LoVo (cell line): ENCODE measurements around the gene LPIN2.
"Not testable (repeated sequence)": the region's sequence is repeated elsewhere in the genome, so short reads cannot be mapped to it uniquely, and the experiment has no call there.

Experiments
- DNase-seq: peaks from one replicate; pipeline ENCODE4 v3.0.0-alpha.2; 2016; ENCODE audit warnings: low spot score

Gene LPIN2

DNA sequence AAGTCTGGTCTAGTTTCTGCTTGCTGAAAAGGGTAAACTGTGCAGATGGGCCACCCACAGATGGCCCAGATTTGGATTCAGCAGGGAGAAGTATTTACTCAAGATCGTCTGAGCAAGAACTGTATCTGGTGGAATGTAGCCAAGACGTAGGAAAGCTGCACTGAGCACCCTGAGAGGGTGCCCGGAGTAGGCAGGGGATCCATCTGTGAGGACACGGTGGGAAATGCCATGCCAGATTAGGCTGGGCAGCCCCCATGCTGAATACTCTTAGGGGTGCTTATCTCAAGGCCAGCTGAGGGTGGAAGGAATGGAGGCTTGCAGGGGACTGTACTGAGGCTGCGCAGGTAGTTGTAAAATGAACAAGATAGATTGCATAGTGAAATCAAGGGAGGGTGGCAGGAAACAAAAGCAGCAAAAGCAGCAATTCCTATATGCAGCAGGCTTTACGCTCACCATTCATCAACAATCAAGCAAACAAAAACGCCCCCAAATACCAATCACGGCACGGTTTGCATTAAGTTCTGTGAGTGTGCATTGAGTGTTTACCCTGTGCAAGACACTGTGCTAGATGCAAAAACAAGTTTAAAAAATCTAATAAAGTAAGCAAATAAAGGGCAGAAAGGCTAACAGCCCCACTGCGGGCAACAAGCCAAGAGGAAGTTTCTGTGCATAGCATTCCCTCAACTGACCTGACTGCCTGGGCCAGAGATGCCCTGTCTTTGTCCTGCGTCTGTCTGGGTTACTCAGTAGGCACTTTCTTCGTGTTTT lies 32.2 kb upstream of the LPIN2 start:
- DNase-seq: peak; percentile 67

GRCh38 chr18:3042379-3042778 lies 29.4 kb upstream of the LPIN2 start:
- DNase-seq: no peak

DNA sequence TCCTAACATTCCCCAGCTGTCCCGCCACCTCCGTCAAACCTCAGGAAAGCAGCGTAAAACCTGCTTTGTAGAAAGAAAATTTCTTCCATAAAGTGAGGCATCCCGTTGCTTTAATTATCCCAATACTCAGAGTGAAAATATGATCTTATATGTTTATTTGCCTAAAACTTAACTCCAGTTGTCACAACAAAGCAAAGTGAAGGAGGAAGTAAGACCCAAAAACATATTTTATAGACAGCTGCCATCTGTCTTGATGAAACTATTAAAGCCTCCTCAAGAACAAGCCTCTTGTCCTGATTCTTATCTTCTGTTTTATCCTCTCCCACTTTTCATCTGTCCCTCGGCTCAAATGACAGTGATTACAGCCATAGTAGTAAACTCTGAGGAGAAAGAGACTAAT lies 28.9 kb upstream of the LPIN2 start:
- no peak for DNase-seq

- DNase-seq: no peak
These were observed 27.9 kb upstream of the LPIN2 start for GRCh38 chr18:3040881-3041280.

- no peak for DNase-seq
These were observed 27.2 kb upstream of the LPIN2 start for GRCh38 chr18:3040173-3040572.

DNA sequence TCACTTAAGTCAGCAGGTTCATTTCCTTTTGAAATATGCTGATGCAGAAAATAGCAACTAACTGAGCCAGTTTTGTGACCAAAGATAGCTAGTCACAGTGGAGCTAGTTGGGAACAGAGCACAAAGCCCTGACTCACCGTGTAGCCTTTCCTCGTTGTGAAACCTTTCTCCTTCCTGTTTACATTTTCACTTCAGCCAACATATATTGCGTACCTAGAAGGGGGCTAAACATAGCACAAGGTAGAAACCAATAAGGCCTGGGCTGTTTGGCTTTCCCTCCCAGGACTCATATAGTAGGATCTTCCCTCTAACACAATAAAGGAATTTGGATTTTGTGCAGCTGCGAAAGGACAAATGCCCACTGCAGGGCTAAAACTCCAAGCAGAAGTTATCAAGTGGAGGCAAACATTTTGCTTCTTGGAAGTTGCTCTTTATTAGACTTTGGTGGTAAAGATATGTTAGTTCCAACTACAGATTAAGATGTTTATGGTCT lies 24.5 kb upstream of the LPIN2 start:
- DNase-seq: peak; percentile 73

DNA sequence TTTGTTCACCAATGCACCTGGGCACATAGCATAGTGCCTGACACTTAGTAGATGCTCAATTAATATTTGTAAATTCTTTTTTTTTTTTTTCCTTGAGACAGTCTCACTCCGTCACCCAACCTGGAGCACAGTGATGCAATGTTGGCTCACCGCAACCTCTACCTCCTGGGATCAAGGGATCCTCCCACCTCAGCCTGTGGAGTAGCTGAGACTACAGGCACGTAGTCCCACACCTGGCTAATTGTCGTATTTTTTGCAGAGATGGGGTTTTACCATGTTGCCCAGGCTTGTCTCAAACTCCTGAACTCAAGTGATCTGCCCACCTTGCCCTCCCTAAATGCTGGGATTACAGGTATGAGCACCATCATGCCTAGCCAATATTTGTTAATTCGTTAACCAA lies 23.2 kb upstream of the LPIN2 start:
- no peak for DNase-seq

- no peak for DNase-seq
These were observed 22.7 kb upstream of the LPIN2 start for GRCh38 chr18:3035635-3036034.

GRCh38 chr18:3032721-3033120 lies 19.8 kb upstream of the LPIN2 start:
- no peak for DNase-seq

DNA sequence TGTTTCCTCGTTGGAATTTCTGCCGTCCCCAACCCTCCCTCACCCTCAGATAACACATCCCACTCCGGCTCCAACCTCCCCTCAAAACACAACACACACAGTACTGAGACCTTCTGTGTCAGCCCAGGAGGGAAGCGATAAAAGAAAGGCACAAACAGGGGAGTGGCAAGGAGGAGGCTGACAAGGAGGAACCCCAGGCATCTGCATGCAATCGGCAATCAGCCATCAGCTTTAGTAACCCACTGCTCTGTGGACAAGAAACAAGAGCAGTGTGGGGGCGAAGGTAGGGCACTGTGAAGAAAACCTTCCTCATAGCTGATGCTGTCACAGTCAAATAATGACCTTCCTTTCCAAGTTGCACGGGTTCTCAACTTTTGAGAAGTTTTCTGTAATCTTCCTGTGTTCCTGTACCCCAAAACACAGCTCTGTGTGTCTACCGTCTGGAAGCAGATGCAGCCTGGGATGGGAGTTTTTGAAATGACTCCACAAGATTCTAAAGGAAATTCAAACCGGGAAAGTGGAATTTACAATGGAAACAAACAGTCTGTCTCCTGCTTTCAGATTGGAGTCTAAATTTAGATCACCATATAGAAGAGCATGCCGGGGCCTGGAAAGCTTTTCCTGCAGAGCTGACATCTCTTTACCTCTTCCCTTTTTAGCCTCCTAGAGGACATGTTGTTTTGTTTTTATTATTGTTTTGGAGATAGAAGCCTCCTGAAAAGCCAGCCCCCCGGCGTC lies 16.4 kb upstream of the LPIN2 start:
- no peak for DNase-seq

GRCh38 chr18:3028115-3028514 lies 15.2 kb upstream of the LPIN2 start:
- DNase-seq: not testable (repeated sequence)

- DNase-seq: no peak
These were observed 14.5 kb upstream of the LPIN2 start for GRCh38 chr18:3027370-3027891.

- DNase-seq: no peak
These were observed 12.6 kb upstream of the LPIN2 start for GRCh38 chr18:3025544-3025943.

- not testable (repeated sequence) for DNase-seq
These were observed 10.7 kb upstream of the LPIN2 start for GRCh38 chr18:3023603-3024002.

GRCh38 chr18:3016585-3017297 lies 3.8 kb upstream of the LPIN2 start:
- DNase-seq: no peak

DNA sequence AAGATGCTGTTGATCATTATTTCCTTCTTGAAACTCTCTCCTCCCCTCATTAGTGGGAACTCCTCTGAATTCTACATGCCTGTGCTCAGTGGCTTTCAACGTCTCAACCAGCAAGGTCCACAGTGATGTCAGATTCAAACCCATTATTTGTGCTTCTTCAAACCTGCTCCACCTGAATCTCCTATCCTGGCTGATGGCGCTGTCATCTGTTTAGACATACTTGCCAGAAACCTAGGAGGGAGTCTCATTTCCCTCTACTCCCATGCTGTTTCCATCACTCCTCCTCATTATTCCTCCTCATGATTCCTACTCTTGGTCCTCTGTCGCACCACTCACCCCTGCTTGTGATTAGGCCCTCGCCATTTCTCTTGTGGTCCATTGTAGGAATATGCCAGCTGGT lies 2.9 kb upstream of the LPIN2 start:
- DNase-seq: no peak

- peak; percentile 44 for DNase-seq
These were observed 2.3 kb upstream of the LPIN2 start for GRCh38 chr18:3015204-3015592.

- no peak for DNase-seq
These were observed 1.7 kb upstream of the LPIN2 start for GRCh38 chr18:3014503-3015203.

DNA sequence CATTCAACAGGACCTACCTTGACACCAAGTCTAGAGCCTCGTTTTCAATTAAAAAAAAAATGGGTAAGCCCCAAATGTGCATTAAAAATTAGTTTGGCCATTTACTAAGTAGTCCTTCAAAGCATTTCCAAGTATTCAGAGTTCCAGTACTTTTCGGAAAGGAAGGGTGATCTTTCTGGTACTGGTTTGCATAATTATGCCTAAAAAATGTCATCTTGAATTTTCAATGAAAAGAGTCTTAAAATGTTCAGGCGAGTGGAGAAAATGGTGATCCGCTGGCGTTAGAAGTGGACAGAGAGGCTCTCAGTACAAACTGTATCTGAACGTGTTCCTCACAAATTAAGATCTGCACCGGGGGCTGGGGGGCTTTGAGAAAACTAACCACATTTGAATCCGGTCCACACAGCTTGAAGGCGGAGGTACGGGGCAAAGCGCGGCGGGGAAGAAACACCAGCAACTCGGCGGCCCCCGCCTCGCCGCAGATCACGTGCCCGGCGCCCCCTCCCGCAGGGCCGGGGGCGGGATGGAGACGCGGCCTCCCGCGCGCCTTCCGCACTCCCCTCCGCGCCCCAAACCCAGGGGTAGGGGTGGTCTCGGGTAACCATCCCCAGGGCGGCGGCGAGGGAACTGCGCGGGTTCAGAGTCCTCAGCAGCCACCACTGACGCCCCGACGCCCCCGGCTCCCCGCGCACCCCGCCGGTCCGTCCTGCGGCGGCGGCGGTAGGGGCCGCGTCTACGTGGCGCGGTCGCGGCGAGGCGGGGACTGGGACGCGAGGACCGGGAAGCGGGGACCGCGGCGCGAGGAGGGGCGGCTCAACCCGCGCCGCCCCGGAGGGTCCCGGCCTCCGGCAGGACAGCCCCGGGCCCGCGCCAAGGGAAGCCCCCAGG lies 564 bp downstream of the LPIN2 start:
- DNase-seq: peak; percentile 9

DNA sequence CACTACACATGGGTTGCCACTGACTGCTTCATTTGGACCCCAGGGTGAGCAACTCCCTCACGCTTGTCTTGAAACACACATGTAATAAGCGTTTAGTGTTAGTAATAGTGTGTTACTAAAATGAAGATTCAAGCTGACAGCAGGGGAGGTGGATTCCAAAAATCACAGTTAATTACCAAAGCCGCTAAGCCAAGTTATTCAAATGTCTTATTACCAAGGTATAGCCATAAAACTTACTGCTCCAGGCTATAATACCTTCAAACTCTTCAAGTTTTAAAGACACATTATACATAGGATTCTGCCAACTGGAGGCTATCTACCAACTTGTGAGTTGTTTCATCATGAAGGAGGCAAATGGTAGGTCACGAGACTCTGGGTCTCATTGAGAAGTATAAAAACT lies 2.9 kb downstream of the LPIN2 start:
- no peak for DNase-seq

GRCh38 chr18:3008541-3008940 lies 4.4 kb downstream of the LPIN2 start:
- no peak for DNase-seq
